ENCODE measurements around the gene IGLON5.

IGLON5 gene

DNA sequence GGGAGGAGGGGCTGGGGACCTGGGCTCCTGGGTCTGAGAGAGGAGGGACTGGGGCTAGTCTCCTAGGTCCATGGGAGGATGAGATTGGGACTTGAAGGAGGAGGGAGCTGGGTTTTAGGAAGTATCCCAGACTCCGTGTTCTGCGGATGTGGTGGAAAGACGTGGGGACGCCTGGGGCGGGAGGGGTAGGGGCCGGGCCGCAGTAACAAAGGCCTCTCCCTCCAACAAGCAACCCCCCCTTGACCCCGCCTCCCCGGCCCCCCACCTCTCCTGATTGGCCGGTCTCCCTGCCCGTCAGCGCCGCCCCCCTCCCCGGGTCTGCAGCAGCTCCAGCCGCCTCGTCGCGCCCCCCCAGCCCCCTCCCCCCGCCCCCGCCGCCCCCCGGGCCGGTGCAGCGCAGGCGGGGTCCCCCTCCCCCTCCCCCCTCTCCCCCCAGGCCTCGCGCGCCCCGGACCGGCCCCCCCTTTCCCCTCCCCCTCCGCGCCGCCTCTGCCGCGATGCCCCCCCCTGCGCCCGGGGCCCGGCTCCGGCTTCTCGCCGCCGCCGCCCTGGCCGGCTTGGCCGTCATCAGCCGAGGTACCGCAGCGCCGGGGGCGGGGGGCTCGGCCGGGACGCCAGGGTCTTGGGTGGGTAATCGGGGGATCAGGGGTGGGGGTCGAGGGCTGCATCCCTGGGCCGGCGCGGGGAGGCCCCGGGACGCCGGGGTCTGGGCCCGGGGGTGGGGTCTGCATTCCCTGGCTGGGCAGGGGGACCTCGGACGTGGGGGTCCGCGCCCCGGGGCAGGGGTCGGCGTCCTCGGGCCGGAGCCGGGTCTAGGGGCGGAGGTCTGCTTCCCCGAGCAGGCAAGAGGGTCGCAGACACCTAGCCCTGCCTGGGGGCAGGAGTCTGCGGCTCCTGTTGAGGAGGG, at the start of gene IGLON5:
Gene IGLON5, plus strand, starts transcription at position 294 of the 907 bp plus-strand sequence. Its CDS starts 204 bp downstream, at position 498.
- no peak within 1 kb of the TSS for H3K27ac ChIP-seq
- no peak for DNase-seq (ENCODE audit: low read depth, low spot score)

DNA sequence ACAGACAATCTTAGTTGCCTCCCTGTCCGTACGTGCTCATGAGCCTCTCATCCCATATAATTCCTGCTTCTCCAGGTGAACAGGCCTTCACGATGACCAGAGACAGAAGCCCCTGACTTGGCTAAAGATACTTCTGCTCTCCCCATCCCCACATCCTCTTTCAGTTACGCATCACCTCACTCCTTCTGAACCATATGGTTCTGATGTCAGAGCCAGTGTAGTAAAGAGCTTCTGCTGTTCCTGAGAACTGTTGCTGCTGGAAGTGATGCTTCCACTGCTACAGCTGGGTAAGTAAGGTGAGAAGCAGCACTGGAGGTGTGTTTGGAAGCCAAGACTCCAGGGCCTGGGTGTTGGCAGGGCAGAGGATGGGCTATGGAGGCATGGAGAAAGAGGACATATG, 47.6 kb upstream of the IGLON5 start:
- DNase-seq (ENCODE audit: low read depth, low spot score), result no peak

DNA sequence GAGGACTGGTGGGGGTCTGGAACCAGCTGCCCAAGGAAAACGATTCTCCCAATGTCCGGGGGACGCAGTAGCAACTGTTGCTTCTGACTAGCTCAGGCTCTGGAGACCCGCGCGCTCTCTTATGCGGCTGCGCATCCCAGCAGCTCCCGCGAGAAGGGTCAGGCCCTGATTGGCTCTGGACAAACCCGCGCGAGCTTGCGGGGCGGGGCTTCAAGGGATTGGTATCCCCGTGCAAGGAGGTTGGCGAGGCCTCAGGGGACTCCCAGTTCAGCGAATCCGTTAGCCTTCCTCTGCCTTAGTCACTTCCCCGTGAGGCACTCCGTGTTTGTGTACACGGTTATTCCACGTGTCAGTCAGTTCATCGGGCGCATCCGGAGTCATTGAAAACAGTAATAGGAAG, 40.4 kb upstream of the IGLON5 start:
- DNase-seq (ENCODE audit: low read depth, low spot score), result no peak
- H3K27ac ChIP-seq, result no peak overlapping the region

More for the DNA sequence above, 47.6 kb upstream of the IGLON5 start:
- no peak overlapping the region for H3K27ac ChIP-seq

DNA sequence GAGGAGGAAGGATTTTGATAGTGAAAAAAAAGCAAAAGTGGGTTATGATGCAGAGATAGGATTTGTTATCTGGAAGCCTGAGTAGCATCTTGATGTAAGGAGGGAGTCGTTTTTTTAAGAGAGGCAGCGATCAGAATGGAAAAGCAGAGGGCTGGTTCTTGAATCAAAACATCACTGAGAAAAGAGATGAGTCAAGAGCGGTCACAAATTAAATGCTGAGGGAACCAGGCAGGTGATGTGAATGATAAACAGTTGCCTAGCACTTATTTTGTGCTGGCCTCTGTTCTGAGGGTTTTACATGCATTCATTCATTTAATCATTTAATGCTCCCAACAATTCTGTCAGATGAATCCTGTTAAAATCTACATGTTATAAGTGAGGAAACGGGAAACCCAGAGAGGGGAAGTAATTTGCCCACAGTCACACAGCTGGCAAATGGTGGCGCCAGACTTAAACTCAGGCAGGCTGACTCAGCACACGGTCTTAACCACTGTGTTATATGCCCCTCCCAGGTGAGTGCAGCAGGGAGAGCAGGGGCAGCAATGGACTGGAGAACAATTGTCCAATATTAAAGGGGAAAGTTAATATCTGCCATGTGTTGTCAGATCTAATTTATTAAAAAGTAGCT, 39.1 kb upstream of the IGLON5 start:
- no peak overlapping the region for H3K27ac ChIP-seq
- DNase-seq (ENCODE audit: low read depth, low spot score), result no peak

DNA sequence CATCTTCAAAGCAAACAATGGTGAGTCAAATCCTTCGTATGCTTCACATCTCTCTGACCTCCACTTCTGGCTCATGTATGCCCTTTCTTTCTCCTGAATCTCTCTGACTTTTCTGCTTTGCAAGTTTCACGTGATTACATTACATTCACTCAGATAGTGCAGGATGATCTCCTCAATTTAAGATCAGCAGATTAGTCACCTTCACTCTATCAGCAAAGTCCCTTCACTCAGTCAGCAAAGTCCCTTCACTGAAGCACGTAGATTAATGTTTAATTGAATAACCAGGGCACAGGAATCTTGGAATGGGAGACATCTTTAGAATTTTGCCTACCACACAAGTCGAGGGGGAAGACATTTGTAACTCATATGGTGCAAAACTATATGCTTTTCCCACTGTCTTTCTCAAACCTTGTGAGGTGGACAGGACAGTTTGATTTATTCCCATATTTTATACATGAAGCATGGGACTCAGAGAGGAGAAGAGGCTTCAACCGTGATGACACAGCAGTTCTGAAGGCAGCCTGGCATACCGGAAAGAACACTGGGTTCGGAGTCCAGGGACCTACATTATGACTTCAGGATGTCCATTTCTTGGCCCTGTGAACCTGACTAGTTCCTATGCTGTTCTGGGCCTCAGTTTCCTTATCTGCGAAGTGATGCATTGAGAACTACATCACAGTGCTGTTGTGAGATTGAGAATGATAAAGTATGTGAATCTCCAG, 37.2 kb upstream of the IGLON5 start:
- no peak overlapping the region for H3K27ac ChIP-seq
- no peak for DNase-seq (ENCODE audit: low read depth, low spot score)

DNA sequence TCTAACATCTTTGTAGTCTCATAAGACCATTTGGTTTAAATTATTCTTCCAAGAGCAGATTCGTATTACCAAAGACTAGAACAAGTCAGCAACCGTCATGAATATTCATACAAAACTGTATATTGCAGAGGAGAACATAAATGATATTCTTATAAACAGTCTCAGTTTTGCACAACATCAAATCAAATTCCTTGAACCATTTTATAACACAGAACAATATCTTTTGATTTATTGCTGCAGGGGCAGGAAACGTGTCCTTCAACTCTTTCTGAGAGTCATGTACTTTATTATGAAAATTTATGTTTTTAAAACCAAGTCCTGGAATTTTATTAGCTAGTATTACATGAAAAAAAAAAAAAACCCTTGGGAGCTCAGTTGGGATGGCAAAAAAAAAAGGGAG, 34.3 kb upstream of the IGLON5 start:
- DNase-seq (ENCODE audit: low read depth, low spot score), result no peak
- H3K27ac ChIP-seq, result no peak overlapping the region

DNA sequence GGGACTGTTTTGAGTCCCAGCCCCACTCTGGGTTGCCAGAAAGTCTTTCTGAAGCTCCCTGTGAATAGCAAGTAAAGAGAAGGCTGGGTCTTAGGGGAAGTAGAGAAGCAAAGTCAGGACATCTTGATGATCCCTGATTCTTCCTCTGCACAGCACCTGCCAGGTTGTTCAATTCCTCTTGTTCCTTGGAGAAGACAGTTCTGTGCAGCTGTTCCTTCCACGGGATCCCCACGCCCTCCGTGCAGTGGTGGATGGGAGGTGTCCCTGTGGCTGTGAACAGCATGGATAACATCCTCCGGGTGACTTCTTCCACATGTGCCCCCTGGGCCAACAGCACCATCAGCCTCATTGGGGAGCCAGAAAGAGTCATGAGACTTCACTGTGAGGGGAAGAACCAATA, 29.1 kb upstream of the IGLON5 start:
- DNase-seq (ENCODE audit: low read depth, low spot score), result no peak

DNA sequence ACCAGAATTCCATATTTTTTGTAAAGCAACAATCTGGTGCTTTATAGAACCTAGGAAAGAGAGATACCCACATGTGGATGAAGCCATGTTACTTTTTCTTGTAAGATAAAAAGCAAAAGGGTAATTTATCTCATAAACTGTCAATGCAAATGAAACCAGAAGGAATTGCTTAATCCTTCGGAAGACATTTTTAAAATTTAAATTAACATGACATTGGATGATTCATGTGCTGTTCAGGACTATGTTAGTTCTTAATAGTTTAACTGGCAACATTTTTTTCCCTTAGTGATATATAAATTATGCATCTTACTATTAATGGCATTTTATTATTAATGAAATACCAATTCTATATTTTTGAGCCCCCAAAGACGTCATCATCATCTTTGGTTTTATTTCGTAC, 25.8 kb upstream of the IGLON5 start:
- H3K27ac ChIP-seq, result no peak overlapping the region
- no peak for DNase-seq (ENCODE audit: low read depth, low spot score)

More for the DNA sequence above, 29.1 kb upstream of the IGLON5 start:
- no peak overlapping the region for H3K27ac ChIP-seq

DNA sequence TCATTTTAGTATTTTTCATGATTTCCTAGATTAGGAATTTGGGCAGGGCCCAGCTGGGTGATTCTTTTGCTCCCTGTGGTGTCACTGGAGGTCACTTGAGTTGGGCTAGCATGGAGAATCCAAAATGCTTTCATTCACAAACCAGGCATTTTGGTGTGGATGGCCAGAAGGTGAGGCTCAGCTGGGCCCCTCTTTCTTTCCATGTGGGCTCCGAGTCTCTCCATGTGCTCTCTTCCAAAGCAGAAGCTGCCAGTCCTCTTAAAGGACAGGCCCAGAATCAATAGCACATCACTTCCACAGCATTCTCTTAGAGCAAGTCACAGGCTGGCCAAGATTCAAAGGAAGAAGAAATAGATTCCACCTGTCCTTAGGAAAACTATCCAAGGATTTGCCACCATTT, 21.8 kb upstream of the IGLON5 start:
- DNase-seq (ENCODE audit: low read depth, low spot score), result no peak
- H3K27ac ChIP-seq, result no peak overlapping the region

DNA sequence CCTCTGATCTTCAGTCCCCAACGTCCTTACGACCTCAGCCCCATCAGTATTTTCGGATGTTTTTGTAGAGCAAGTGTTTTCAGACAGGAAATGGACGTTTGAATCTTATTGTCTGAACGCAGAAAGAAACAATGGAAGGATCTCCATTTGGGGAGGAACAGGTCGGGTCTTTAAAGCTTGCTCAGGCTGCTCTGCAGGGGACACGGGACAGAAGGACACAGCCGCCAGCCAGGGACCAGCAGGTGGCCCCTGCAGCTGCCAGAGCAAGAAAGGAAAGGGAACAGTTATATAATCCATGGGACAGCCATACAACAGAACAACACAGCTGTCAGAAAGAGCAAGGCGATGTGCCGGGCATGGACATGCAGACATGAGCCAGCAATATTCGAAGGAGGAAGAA, 18.5 kb upstream of the IGLON5 start:
- no peak overlapping the region for H3K27ac ChIP-seq
- no peak for DNase-seq (ENCODE audit: low read depth, low spot score)

DNA sequence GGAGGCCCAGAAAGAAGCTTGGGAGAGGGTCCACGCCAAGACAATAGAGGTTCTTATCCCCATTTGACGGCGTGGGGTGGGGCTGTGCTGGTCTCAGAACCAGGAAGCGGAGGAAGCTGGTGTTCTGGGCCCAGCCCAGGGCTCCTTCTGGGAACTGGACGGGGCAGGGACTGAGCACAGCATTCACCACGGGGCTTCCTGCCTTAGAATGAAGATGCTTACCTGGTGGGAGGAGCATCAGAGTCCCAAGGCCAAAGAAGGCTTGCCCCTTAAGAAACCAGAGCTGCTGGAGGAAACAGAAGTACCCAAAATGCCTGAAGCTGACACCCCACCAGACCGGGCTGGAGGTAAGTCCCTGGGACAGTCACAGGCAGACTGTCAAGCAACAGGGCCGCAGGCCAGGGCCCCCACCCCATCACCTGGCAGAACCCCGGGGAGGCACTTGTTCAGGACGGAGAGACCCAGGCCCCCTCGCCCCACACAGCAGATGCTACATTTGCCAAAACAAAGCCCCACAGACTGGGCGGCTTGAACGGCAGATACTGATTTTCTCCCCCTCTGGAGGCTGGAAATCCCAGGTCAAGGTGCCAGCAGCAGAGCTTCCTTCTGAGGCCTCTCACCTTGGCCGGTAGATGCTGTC, 17.8 kb upstream of the IGLON5 start:
- H3K27ac ChIP-seq, result no peak overlapping the region
- no peak for DNase-seq (ENCODE audit: low read depth, low spot score)

DNA sequence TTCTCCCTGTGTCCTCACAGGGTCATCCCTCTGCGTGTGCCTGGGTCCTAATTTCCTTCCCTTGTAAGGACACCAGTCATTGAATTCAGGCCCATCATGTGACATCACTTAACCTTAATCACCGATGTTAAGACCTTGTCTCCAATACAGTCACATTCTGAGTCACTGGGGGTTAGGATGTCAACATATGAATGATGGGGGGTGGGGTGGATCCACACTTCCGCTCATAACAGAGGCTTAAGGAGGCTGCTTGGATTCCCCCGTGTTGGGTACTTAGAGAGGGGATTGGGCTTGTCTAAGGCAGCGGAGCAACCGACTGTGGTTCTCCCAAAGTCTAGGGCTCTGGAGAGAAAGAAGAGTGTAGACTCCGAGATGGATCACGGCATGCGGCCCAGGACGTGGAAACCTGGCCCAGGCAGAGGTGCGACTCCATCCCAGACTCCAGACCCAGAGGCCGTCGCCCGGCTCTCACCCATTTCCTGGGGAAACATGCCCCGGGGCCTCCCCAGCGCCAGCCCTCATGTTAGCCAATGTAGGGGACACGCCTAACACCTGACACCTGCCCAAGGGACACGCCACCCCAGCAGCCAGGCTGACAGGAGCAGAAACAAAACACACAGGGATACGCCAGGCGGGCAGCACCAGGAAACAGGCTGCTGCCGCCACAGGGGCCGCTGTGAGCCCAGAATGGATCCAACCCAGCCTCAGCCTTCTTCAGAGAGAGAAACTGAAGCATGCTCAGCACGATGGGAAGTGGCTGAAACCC, 17.1 kb upstream of the IGLON5 start:
- no peak for DNase-seq (ENCODE audit: low read depth, low spot score)
- H3K27ac ChIP-seq, result no peak overlapping the region

DNA sequence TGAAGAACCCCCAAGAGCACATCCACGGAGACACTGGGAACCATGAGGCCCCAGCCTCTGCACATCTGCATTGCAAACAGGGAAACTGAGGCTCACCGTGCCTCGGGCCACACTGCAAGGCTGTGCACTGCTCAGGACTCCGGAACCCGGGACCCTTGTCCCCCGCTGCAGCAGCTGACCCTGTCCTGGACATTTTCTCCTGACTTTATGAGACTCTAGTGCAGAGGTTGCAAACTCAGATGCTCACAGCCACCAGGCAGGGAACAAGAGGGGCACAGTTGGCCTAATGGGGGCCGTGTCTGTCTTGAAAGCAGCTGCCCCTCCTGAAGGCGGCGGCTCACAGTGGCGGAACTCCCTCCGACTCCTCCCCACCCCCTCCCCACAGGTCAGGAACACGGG, 16.5 kb upstream of the IGLON5 start:
- no peak overlapping the region for H3K27ac ChIP-seq
- no peak for DNase-seq (ENCODE audit: low read depth, low spot score)

DNA sequence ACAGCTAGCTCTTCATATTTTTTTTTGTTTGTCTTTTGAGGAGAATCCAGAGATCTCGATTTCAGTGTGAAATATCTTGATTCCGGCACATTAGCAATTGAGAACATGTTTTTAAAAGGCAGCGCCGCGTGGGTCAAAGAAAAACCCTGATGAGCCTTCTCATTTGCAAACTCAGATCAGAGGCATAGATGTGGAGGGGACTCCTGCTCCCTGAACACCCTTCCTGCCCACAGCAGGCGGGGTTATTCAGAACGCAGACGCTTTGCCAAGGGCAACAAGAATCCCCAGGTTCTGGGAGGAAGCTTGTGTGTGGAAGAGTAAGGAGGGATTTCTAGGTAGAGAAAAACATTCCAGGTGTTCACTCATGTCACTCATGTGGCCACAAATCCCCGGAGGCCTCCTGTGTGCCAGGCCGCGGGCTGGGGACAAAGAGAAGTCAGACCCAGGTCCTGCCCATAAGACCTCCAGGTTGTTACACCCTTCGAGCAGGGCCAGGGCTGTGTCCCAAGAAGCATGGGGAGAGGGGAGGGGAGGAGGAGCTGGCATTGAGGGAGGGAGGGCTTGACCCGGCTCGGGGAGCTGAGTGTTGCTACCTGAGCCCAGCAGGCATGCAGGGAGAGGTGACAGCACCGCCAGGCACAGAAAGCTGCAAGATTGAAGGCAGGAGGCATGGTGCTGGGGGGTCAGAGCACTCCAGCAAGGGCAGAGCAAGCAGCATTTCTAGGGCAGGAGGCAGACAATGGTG, 15.9 kb upstream of the IGLON5 start:
- DNase-seq (ENCODE audit: low read depth, low spot score), result no peak
- H3K27ac ChIP-seq, result no peak overlapping the region

DNA sequence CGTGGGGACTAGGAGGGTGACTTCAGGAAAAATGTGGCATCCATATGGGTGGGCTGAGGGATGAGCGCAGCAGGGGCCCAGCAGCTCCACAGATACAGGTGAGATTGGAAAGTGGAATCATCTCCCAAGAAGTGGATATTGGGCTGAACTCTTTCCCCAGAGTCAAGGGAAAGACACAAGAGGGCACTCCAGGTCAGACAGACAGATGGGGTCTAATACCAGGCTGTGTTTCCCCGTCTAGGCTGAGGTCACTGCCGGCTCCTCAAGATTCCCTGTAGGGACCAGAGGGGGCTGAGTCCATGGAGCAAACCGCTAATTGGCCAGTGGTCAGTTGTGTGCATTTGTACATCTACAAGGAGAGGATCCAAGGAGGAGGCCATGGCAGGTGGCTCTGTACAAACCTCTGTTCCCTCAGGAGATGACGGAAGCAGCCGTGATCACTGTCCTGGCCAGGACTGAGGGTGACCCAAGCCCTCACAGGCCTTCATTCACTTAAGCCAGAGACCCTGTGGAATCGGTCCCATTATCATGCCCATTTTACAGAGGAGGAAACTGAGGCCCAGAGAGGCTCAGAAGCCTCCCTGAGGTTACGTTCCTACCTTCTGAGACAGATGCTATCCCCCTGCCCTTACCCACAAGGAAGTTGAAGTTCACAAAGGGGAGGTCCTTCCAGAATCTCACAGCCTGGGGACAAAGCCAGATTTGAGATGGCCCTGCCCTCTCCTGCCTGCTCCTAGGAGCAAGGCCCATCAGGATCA, 14.9 kb upstream of the IGLON5 start:
- DNase-seq (ENCODE audit: low read depth, low spot score), result no peak
- H3K27ac ChIP-seq, result no peak overlapping the region

DNA sequence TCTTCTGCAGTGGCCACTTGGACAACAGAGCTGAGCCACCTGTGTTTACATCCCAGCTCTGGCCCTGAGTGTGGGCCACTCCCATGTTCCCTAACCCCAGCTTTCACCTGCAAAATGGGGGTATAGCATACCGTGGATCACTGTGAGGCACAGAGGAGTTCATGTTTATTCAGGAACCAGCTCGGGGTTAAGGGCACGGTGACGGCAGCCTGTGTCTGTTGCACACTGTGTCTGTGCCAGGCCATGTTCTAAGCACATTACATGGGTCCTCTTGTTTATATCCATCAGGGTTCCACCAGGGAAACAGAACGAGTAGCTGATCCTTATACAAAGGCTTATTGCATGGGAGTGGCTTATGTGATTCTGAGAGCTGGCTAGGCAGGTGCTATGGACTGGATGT, 14.0 kb upstream of the IGLON5 start:
- DNase-seq (ENCODE audit: low read depth, low spot score), result no peak

DNA sequence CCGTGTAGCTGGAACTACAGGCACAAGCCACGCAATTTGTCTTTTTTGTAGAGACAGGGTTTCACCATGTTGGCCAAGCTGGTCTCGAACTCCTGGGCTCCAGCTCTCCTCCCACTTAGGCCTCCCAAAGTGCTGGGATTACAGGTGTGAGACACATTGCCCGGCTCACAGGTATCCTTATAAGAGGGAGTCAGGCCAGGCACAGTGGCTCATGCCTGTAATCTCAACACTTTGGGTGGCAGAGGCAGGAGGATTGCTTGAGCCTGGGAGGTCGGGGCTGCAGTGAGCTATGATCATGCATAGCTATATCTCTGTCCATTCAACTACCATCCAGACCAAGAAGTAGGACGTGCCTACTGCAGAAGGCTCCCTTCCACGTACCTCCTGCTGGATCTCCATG, 10.2 kb upstream of the IGLON5 start:
- H3K27ac ChIP-seq, result no peak overlapping the region
- DNase-seq (ENCODE audit: low read depth, low spot score), result no peak

More for the DNA sequence above, 14.0 kb upstream of the IGLON5 start:
- no peak overlapping the region for H3K27ac ChIP-seq

DNA sequence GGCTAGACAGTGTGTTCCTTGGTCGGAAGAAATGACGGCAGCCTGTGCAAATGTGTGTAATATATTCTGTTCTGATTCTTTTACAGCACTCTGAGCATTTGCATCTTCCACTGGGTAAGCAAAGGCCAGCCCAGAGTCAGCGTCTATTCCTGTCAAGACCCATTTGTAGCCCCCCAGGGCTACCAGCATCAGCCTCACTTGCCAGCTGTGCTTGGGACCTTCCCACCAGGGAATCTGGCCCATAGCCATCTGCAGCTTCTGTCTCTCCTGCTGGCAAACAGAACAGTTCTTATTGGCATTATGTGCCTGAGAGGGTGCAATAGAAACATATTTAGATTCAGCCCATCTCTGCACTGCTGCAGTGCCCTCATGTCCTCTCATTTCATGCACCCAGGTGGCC, 6.0 kb upstream of the IGLON5 start:
- DNase-seq (ENCODE audit: low read depth, low spot score), result no peak
- no peak overlapping the region for H3K27ac ChIP-seq
